PC-3 (cell line): ENCODE results near the gene ETV2. TPM values are rescaled to one million over a fixed set of nuclear protein-coding genes. Genes with fewer than 3 reads are reported as not detected.

Experiments used
- ATAC-seq: fragments of 200-7000 bp; cut with Tn5 transposase; 2 replicates; pipeline ENCODE4 v1.9.1; 2020; ENCODE audit warnings: mild to moderate bottlenecking, moderate library complexity
- BruUV-seq: library from RNA; stranded (reverse); fragments of 400-500 nt; replicated peaks from 2 replicates; lab custom pipeline; 2021; lab: Mats Ljungman, UMichigan
- CTCF ChIA-PET: fragments of 300-600 bp; sonication (Branson Sonifier 250); formaldehyde crosslinking; loops from one replicate; lab custom pipeline; 2022; ENCODE audit warnings: antibody characterized with exemption; lab: Charles Lee
- POLR2A ChIA-PET: fragments of 300-600 bp; sonication (Branson Sonifier 250); formaldehyde crosslinking; loops from one replicate; lab custom pipeline; 2022; ENCODE audit warnings: antibody characterized with exemption; ENCODE audit not compliant: unreplicated experiment; lab: Charles Lee
- DNase-seq: peaks from one replicate; pipeline ENCODE4 v3.0.0-alpha.2; 2015
- H2AFZ ChIP-seq: fragments of 300-600 bp; sonication (generic); 2 replicates; pipeline ENCODE4 v1.6.0; 2016; ENCODE audit warnings: antibody characterized with exemption, low read length
- H3F3A ChIP-seq: fragments of 300-600 bp; sonication (generic); one replicate; pipeline ENCODE4 v1.6.0; 2017; ENCODE audit warnings: antibody characterized with exemption, low read length, control low read depth, mild to moderate bottlenecking; ENCODE audit not compliant: unreplicated experiment
- H3K27ac ChIP-seq: fragments of 300-600 bp; sonication (generic); 2 replicates; pipeline ENCODE4 v1.5.1; 2016; ENCODE audit warnings: mild to moderate bottlenecking, low read length
- H3K27me3 ChIP-seq: fragments of 300-600 bp; sonication (generic); 2 replicates; pipeline ENCODE4 v1.6.1; 2016; ENCODE audit warnings: low read length, mixed read lengths
- H3K36me3 ChIP-seq: fragments of 300-600 bp; sonication (generic); 2 replicates; pipeline ENCODE4 v1.6.1; 2016; ENCODE audit warnings: low read depth, mixed run types, low read length, mixed read lengths
- H3K4me1 ChIP-seq: fragments of 300-600 bp; sonication (generic); 2 replicates; pipeline ENCODE4 v1.5.1; 2016; ENCODE audit warnings: low read length; ENCODE audit not compliant: insufficient read depth
- H3K4me2 ChIP-seq: fragments of 300-600 bp; sonication (generic); 2 replicates; pipeline ENCODE4 v1.6.0; 2016; ENCODE audit warnings: low read length
- H3K4me3 ChIP-seq: fragments of 300-600 bp; sonication (generic); 2 replicates; pipeline ENCODE4 v1.5.1; 2016; ENCODE audit warnings: mild to moderate bottlenecking, low read length, mixed read lengths
- H3K79me2 ChIP-seq: fragments of 300-600 bp; sonication (generic); 2 replicates; pipeline ENCODE4 v1.6.1; 2017; ENCODE audit warnings: low read length, mixed read lengths
- H3K9ac ChIP-seq: fragments of 300-600 bp; sonication (generic); 2 replicates; pipeline ENCODE4 v1.6.0; 2016; ENCODE audit warnings: mild to moderate bottlenecking, low read length
- H3K9me2 ChIP-seq: fragments of 300-600 bp; sonication (generic); replicated peaks from 2 replicates; pipeline ENCODE4 v1.6.1; 2016; ENCODE audit warnings: mixed run types, low read length, mixed read lengths
- H3K9me3 ChIP-seq: fragments of 300-600 bp; sonication (generic); 2 replicates; pipeline ENCODE4 v1.6.1; 2016; ENCODE audit warnings: low read length, mixed read lengths
- H4K20me1 ChIP-seq: fragments of 300-600 bp; sonication (generic); 2 replicates; pipeline ENCODE4 v1.6.1; 2016; ENCODE audit warnings: low read length, mixed read lengths
- CTCF ChIP-seq: fragments of 300-600 bp; sonication (generic); conservative IDR thresholded peaks from 2 replicates; pipeline ENCODE4 v1.5.1; 2017; ENCODE audit warnings: antibody characterized with exemption, low read depth, mild to moderate bottlenecking, low read length
- EZH2 ChIP-seq: fragments of 300-600 bp; sonication (generic); IDR thresholded peaks from one replicate; pipeline ENCODE4 v1.6.1; 2017; ENCODE audit warnings: antibody characterized with exemption, mild to moderate bottlenecking, low read length; ENCODE audit not compliant: unreplicated experiment
- EZH2phosphoT487 ChIP-seq: fragments of 300-600 bp; sonication (generic); IDR thresholded peaks from 2 replicates; pipeline ENCODE4 v1.6.1; 2018; ENCODE audit warnings: mild to moderate bottlenecking, antibody characterized with exemption, low read length, borderline replicate concordance
- intact Hi-C: fragments of 100-400 bp; cut with micrococcal nuclease; formaldehyde crosslinking; loops from 2 replicates; pipeline ENCODE4 v1.9.0; 2023
- total RNA-seq: library from RNA; depleted of rRNA; stranded (reverse); fragments of >200 nt; gene quantifications from 2 replicates; pipeline ENCODE4 v1.2.3, GENCODE V29; 2014

Gene ETV2
- total RNA-seq, 1 experiment from 2014 or later: 0.36 TPM

DNA sequence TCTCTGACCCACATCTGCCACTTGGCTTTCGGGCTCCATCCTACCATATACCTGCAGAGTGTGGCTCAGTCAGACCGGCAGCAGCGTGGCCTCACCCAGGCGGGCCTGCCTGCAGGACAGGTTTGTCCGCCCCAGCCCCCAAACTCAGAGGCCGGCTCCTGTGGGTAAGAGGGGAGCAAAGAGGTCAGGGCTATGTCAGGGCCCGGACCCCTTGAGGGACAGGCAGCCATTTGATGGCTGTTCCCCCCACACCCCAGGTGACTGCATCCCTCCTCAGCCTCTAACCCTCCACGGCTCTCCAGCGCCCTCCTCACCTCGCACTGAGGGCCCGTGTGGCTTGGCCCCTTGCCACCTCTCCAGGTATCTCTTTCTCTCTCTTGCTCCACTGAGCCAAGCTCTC, 50.5 kb downstream of the ETV2 start:
- H3K4me3 ChIP-seq: no peak overlapping the region
- H3K4me1 ChIP-seq: no peaks in the 10 kb centered on the region
- peak; percentile 23 for DNase-seq
- no peaks in the 10 kb centered on the region for H3K9me2 ChIP-seq
- intact Hi-C loops: loop anchor here (10.0 kb wide), 1 partner anchor 133 kb away; no protein-coding TSS in a partner anchor
- ChIA-PET POLR2A (no interaction called here), CTCF (interaction anchor here (0.7 kb wide), 1 partner anchor 91 kb away, joined by 3 read pairs; no protein-coding TSS in a partner anchor)
- no peaks in the 10 kb centered on the region; the same call in 1 of the 2 replicates for H3K36me3 ChIP-seq
- no TSS peak for BruUV-seq
- no peaks in the 10 kb centered on the region for H3F3A ChIP-seq
- H3K79me2 ChIP-seq: no peaks in the 10 kb centered on the region
- no peaks in the 10 kb centered on the region for H3K9me3 ChIP-seq
- H3K27me3 ChIP-seq: no peaks in the 10 kb centered on the region
- TF ChIP-seq EZH2 (no peak), EZH2phosphoT487 (no peak), CTCF (peak; percentile 19; the same call in 1 of the 2 replicates)
- no peaks in the 10 kb centered on the region for H4K20me1 ChIP-seq
- ATAC-seq: no peak
- no peak overlapping the region for H3K27ac ChIP-seq
- no peak overlapping the region for H3K9ac ChIP-seq
- peak overlapping the region; percentile 21; the same call in 1 of the 2 replicates for H2AFZ ChIP-seq
- H3K4me2 ChIP-seq: peak overlapping the region; percentile 21

- no TSS peak for BruUV-seq
- Histone ChIP-seq H4K20me1 (no peaks in the 10 kb centered on the region), H3K4me1 (no peaks in the 10 kb centered on the region), H3K27me3 (no peaks in the 10 kb centered on the region), H3F3A (no peaks in the 10 kb centered on the region), H3K4me3 (no peak overlapping the region), H3K36me3 (no peaks in the 10 kb centered on the region; the same call in 1 of the 2 replicates), H3K9ac (no peak overlapping the region), H2AFZ (no peak overlapping the region), H3K9me2 (no peaks in the 10 kb centered on the region), H3K79me2 (no peaks in the 10 kb centered on the region), H3K4me2 (no peak overlapping the region), H3K9me3 (no peaks in the 10 kb centered on the region), H3K27ac (no peak overlapping the region)
- ChIA-PET POLR2A (no interaction called here), CTCF (no interaction called here)
- TF ChIP-seq EZH2 (no peak), EZH2phosphoT487 (no peak), CTCF (no peak)
- intact Hi-C loops: loop anchor here (1.0 to 10.0 kb wide), 2 partner anchors 24 to 131 kb away; no protein-coding TSS in a partner anchor
- no peak for ATAC-seq
- DNase-seq: no peak
These were observed 51.9 kb downstream of the ETV2 start for GRCh38 chr19:35693422-35693821.

- Histone ChIP-seq H3K36me3 (no peaks in the 10 kb centered on the region; the same call in 1 of the 2 replicates), H4K20me1 (no peaks in the 10 kb centered on the region), H3K79me2 (no peaks in the 10 kb centered on the region), H3K4me2 (no peak overlapping the region), H3K9me3 (no peaks in the 10 kb centered on the region), H3K9ac (no peak overlapping the region), H3K4me3 (no peak overlapping the region), H3K27me3 (no peaks in the 10 kb centered on the region), H3K27ac (no peak overlapping the region), H3K4me1 (no peaks in the 10 kb centered on the region), H3K9me2 (no peaks in the 10 kb centered on the region), H2AFZ (no peak overlapping the region), H3F3A (no peaks in the 10 kb centered on the region)
- peak; percentile 86 for DNase-seq
- BruUV-seq: no TSS peak
- intact Hi-C loops: loop anchor here (1.0 to 10.0 kb wide), 2 partner anchors 23 to 131 kb away; no protein-coding TSS in a partner anchor
- CTCF ChIA-PET: interaction anchor here (0.6 to 0.7 kb wide), 2 partner anchors 42 to 63 kb away, joined by 3 to 4 read pairs; no protein-coding TSS in a partner anchor
- POLR2A ChIA-PET: no interaction called here
- TF ChIP-seq CTCF: peak; percentile 84
- TF ChIP-seq EZH2: no peak
- no peak for TF ChIP-seq EZH2phosphoT487
- peak; percentile 100 for ATAC-seq
These were observed 52.5 kb downstream of the ETV2 start for GRCh38 chr19:35693835-35694599.
